CMK (cell line): Measurements from ENCODE around the gene ATXN3.
"Not testable (repeated sequence)": the region's sequence is repeated elsewhere in the genome, so short reads cannot be mapped to it uniquely, and the experiment has no call there.

ENCODE experiments used
- DNase-seq: peaks from one replicate; pipeline ENCODE4 v3.0.0-alpha.2; 2010; ENCODE audit warnings: low read depth

ATXN3 gene

GRCh38 chr14:92058006-92058917 is 48.1 kb downstream of the ATXN3 start:
- no peak for DNase-seq

GRCh38 chr14:92049781-92050180 is 56.6 kb downstream of the ATXN3 start:
- DNase-seq, result no peak

- DNase-seq, result not testable (repeated sequence)
Measured at GRCh38 chr14:92049221-92049620, 57.2 kb downstream of the ATXN3 start.

GRCh38 chr14:92045904-92046303 is 60.5 kb downstream of the ATXN3 start:
- not testable (repeated sequence) for DNase-seq

- DNase-seq, result not testable (repeated sequence)
Measured at GRCh38 chr14:92041766-92042165, 64.6 kb downstream of the ATXN3 start.

GRCh38 chr14:92041203-92041602 is 65.2 kb downstream of the ATXN3 start:
- DNase-seq, result no peak

- no peak for DNase-seq
Measured at GRCh38 chr14:92040431-92041051, 65.8 kb downstream of the ATXN3 start.

- peak; percentile 58 for DNase-seq
Measured at GRCh38 chr14:92039719-92040430, 66.5 kb downstream of the ATXN3 start, which contains the start of gene TRIP11. Gene TRIP11, minus strand, starts transcription at chr14:92040059. Its CDS starts 374 bp downstream, at chr14:92039685.

GRCh38 chr14:92039063-92039718 is 67.2 kb downstream of the ATXN3 start:
- peak; percentile 33 for DNase-seq

- no peak for DNase-seq
Measured at GRCh38 chr14:92037989-92038388, 68.4 kb downstream of the ATXN3 start.

- no peak for DNase-seq
Measured at GRCh38 chr14:92035890-92036289, 70.5 kb downstream of the ATXN3 start.

- no peak for DNase-seq
Measured at GRCh38 chr14:92033906-92034687, 72.3 kb downstream of the ATXN3 start.

GRCh38 chr14:92033433-92033832 is 72.9 kb downstream of the ATXN3 start:
- no peak for DNase-seq

GRCh38 chr14:92026548-92027190 is 79.7 kb downstream of the ATXN3 start:
- no peak for DNase-seq

- no peak for DNase-seq
Measured at GRCh38 chr14:92022036-92022435, 84.3 kb downstream of the ATXN3 start.

GRCh38 chr14:92021523-92021922 is 84.9 kb downstream of the ATXN3 start:
- DNase-seq, result no peak

- DNase-seq, result no peak
Measured at GRCh38 chr14:92014040-92014439, 92.3 kb downstream of the ATXN3 start.

GRCh38 chr14:92012121-92012748 is 94.1 kb downstream of the ATXN3 start:
- DNase-seq, result no peak

GRCh38 chr14:92010644-92011043 is 95.7 kb downstream of the ATXN3 start:
- DNase-seq, result no peak

- DNase-seq, result no peak
Measured at GRCh38 chr14:92009604-92010003, 96.8 kb downstream of the ATXN3 start.
